HPDE6-E6E7 (cell line): ENCODE measurements around the gene BCL10.
"Not testable (repeated sequence)": the region's sequence is repeated elsewhere in the genome, so short reads cannot be mapped to it uniquely, and the experiment has no call there.

Source experiments
- DNase-seq: peaks from one replicate; pipeline ENCODE4 v3.0.0; 2011; ENCODE audit warnings: missing footprints; ENCODE audit errors: extremely low spot score

BCL10 gene

DNA sequence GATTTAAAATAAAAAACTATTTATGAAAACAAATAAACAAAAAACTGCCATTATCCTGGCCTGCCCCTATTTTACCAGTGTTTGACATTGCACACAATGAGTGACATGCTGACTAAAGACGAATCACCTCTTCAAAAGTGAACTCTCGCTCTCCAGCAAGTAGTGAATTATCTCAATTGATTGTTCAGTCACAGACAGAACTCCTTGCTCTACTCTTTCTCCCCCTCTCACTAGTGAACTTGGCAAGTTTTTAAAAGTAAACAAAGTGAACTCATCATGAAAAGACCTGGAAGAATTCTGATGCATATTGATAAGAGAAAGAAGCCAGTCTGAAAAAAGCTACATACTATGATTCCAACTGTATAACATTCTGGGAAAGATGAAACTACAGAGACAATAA, 12.3 kb downstream of the BCL10 start:
- DNase-seq, result no peak

DNA sequence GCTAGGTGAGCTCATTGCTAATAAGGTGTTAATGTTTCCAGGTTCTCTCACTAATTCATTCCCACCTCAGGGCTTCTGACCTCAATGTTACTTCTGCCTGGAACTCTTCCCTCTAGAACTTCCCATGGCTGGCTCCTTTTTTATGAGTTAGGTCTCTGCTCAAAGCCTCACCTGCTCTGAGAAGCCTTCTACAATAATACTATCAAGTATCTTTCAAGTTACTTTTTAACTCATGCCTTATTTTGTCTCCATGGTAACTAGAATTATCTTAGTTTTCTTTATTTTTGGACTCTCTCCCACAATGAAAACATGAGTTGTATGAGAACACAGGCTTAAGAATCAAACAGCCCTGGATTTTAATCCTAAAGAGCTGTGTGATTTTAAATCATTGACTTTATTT, 13.4 kb downstream of the BCL10 start:
- DNase-seq, result no peak

DNA sequence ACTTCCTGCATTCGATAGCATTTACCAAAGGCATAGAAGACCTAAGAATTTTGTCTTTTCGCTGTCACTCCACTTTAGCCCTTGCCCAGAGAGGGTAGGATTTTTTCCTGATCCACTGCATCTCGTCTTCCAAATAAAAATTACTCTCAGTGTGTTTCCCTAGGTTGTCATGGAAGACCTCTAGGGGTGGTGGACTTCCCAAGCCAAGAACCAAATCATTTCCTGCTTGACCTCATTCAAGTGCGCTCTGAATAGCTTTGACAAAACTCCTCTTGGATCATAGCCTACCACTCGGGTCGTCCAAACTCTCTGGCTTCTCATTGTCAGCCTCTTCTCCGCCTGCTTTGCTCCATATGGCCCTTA, 16.5 kb downstream of the BCL10 start:
- no peak for DNase-seq

DNA sequence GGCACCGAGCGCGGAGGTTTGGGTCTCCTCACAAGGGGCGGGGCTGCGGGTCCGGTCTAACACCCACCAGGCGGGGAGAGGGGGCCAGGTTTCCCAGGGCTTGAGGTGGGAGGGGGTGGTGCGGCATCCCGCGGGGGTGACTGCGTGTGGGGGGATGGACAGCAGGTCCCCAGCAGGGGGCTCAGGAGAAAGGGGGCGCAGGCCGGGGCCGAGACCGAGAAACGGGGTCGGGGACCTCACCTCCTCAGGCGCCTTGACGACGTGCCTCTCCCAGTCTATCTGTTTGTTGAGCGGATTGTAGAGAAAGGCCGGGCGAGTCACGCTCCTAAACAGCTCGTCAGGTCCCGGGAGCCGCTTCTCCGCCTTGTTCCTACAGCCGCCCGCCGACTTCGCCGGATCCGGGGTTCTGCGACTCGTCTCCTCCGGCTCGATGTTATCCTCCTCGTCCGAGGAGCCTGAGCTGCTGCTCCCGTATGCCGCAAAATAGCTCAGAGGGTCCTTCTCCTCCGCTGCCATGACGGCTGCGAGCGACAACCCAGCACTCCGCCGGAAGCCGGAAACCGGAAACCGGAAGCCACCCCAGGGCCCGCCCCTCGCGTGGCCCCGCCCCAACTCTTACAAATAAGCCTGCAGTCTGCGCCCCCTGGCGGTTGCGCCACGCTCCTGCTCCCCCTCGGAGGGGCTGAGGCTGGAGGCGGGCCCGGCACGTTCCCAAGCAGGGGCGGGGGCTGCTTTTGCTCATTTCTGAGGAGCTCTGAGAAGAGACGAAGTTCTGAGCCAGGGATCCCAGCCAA, 17.1 kb downstream of the BCL10 start, which contains the start of gene C1orf52:
TSS of gene C1orf52 (minus strand) at position 545 of the 794 bp plus-strand sequence. CDS start at position 516, 29 bp downstream.
- peak; percentile 78 for DNase-seq

DNA sequence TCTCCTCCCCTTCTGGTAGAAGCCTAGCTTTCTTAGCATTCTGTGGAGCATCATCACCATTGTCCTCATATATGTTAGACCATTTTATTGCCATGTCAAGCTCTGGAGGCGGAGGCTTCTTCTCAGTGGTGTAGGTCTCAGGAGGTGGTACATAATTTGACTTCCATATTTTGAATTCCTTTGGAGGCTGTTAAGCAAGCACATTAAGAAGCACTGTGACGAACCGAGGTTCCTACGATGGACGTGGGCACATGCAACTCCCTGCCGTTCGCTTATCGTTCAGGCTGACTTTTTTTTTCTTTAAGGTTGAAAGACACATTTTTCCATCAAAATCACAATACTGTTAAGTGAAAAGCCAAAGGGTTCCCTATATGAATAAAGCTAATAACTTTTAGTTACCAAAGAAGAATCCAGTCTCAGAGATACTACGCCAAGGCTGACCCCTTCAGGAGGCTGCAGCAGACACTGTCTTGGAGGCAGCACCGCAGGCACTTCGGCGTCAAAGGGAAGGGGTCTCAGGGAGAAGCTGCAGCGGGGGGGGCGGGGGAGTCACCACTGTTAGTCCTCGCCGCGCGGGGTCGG, 17.8 kb downstream of the BCL10 start:
- no peak for DNase-seq

DNA sequence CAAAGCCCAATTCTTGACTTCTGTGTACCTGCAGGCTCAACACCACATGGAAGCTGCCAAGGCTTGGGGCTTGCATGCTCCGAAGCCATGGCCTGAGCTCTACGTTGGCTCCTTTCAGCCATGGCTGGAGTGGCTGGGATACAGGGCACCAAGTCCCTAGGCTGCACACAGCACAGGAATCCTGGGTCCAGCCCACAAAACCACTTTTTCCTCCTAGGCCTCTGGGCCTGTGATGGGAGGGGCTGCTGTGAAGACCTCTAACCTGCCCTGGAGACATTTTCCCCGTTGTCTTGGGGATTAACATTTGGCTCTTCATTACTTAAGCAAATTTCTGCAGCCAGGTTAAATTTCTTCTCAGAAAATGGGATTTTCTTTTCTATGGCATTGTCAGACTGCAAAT, 27.4 kb downstream of the BCL10 start:
- not testable (repeated sequence) for DNase-seq

DNA sequence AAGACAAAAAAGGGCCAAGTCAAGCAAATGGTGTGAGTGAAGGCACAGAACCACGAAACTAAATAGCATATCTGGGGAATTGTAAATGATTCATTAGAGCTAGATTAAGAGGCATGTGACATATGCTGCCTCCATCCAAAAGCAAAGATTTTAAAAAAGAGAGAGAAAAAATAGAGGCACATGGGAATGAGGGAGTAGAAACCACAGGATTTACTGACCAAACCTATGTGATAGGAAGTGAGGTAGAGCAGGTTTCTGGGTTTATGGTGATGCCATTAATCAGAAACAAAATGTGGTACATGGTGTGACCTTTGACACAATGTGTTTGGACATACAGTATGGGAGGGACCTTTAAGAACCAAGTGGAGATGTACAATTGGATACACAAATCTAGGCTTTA, 30.5 kb downstream of the BCL10 start:
- DNase-seq, result no peak

DNA sequence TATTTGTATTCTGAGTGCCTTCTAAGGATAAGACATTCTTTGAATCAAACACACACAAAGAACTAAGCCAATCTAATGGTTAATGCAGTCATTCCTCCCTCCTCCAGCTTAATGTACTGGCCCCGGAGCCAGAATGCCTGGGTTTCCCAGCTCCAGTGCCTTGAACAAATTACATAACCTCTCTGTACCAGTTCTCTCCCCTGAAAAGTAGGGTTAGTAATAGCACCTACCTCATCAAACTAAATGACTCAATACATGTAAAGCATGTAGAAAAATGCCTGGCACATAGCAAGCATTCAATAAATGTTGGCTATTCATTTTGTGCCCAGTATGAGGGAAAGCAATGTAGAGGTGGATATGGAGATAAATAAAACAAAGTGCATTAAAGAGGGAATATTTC, 31.0 kb downstream of the BCL10 start:
- DNase-seq, result no peak

DNA sequence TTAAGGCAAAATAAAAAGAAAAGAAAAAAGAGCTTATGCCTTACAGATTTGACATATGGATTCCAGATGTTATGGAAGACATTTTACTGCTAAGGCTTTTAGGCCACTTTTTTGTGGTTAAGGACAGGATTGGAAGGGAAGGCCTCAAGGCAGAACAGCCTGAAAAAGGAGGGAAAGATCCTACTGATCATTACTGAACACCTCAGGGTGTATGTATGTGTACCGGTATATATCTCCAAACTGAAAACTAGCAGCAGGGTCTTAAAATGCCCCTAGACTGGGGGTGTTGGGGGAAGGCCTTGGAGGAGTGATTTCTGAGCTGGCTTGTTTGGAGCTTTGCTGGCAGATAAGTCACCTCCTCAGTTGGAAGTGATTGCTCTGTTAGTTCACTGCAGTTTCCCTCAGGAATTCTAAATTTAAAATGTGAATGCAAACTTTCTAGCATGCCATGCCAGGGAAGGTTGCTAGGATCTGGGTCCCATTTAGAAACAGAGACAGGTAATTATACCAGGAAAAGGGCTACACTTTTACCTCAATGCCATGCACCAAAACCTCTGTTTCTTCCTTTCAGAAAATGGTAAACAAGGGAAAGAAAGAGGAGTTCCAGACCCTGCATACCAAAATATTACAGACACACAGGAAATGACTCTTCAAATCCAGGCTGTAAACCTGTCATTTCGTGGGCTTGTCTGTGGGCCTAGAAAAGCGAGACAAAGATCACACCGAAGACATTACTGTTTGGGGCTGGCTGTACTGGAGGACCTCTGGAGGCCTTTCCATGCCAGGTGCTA, 32.0 kb downstream of the BCL10 start:
- DNase-seq, result no peak

DNA sequence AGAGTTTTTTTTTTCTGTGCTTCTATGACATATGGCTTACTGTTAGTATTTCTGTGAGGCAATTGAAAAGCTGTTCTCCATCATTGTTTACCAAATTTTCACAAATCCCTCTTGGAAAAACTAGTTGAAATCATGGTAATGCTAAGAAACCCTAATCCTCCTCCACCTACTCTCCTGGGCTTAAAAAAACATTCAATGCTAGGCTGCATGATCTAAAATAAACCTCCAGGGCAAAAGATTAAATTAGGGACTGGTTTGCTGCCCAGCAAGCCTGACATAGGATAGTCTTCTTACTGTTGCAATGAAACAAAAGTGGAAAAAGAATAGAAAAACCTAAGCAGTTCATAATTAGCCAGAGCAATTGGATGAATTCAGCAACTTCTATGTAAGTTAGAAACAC, 33.1 kb downstream of the BCL10 start:
- no peak for DNase-seq

DNA sequence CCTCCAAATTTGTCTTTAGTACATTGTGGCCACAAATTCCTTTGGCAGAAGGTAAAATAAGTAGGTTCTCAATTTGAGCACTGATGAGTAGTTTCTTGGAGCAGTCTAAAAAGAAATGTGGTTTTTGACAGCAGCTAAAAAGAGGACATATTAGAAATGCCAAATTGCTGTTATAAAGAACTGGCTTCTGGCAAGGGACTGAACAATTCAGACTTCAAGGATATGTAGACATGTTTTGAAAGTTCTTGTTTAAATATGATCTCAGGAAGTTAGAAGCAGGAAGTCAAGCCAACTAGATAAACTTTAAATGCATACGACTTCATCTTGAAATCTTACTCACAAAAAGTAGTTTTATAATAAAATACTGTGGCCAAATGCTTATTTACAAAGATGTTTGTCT, 35.8 kb downstream of the BCL10 start:
- no peak for DNase-seq

DNA sequence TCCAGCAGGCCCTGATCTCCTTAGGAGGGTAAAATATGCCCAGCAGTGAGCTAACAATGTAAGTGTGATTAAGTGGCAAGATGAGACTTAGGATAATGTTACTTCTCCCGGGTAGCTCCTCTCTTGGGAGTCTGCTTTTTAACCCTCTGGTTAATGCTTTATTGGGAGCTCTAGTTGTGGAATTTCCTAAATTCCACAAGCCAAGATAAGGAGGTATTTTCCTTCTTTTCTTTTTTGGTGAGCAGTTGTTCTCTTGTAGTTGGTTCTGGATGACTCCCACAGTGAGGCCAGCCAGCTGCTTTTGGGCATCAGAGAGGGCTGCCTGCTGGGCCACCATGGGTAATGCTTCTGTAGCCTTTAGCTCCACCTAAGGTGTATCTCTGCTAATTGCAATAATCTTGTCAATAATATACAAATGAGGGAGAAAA, 36.2 kb downstream of the BCL10 start:
- no peak for DNase-seq

DNA sequence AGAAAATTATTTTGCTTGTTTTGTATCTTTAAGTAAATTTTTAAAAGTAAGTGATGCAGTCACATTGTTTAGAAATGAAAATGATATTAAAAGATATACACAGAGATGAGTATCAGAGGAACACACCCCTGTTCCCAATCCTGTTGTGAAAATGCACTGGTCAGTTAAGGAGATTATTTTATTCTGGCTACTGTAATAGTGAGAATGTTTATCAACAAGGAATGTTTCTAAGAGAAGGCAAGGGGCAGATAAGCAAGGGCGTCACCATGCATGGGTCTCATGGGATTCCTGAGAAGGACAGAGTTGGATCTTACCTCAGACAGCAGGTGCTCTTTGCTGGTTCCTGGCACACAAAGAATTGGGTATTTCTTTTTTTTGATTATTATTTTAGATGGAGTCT, 38.8 kb downstream of the BCL10 start:
- DNase-seq, result no peak

DNA sequence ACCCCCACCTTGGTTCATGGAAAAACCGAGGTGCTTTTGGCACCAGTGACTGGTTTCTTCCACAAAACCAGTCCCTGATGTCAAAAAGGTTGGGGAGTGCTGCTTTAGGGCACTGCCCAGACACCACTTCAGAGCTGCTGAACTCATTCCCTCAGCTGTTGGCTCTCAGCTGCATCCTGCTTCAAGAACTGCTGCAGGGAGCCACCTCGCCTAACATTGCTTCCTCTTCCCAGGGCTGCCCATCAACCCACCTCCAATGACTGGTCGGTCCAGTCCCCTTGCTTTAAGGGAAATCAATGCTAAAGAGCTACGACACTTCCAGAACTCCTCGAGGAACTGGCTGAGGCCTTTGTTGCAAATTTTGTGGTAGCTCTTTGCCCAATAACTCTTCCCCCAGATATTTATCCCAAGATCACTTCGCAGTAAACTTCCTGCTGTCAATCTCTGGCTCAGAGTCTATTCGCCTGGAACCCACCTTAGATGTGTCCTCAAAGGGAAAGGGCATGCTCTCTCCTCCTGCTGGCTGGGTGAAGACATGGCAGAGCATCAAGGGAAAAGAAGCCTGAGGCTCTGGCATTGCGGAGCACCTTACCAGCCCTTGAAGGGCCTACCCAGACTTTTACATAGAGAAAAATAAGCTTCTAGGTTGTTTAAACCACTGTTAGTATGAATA, 46.0 kb downstream of the BCL10 start:
- DNase-seq, result no peak

DNA sequence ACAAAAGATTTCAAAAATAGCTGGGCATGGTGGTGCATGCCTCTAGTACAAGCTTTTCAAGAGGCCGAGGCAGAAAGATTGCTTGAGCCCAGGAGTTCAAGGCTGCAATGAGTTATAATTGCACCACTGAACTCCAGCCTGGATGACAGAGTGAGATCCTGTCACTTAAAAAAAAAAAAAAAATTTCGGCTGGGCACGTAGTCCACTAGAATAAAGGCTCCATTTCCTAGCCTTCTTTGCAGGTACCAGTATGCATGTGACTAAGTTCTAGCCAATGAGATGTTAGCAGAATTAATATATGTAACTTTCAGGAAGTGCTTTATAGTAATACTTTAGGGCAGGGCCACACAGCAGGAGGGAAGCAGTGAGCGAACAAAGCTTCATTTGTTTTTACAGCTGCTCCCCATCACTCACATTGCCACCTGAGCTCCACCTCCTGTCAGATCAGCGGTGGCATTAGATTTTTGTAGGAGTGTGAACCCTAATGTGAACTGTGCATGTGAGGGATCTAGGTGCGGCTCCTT, 46.8 kb downstream of the BCL10 start:
- no peak for DNase-seq

DNA sequence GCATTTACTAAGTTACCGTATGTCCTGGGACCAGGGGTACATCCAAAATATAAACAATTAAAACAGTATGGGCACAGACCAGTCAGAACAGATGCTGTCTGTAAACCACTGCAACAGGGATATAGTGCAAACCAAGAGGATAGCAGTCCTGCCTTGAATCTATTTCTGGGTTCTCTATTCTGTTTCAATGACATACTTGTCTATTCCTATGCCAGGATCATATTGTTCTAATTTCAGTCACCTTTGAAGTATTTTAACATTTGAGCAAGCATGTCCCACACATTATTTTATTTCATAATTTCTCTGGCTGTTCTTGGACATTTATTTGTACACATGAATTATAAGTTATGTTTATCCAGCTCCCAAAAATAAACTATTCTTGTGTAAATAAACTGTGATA, 47.5 kb downstream of the BCL10 start:
- DNase-seq, result no peak

DNA sequence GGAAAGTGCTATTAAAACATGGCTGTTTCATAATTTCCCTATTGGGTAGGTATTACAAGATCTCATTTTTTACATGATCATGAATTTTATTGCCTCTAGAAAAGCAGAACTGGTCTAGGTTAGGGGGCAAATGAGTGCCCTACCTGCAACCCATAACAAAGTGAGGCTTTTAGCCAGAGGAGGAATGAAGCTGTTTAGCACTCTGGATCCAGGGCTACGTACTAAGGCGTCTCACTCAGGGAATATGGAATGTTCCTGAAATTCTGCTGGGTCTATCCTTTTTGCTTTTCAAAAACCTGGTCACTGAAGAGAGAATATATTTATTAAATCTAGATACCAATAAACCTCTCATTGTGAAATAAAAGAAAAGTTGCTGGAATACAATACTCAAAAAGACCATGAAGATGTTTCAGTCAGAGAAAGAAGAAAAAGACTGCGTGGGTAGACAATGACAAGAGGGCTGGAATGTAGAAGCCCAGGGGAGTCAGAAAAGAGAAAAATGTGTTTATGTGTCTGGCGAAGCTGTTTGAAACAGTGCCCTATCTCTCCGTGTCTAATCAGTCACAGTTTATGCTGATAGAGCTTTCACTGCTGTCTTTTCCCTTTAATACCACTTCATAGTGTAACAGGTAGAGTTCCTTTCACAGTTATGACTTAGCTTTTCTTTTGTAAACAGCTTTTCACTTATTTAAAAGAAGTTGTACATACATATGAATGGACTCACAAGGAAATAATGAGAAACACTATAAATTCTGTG, 50.6 kb downstream of the BCL10 start:
- DNase-seq, result no peak

DNA sequence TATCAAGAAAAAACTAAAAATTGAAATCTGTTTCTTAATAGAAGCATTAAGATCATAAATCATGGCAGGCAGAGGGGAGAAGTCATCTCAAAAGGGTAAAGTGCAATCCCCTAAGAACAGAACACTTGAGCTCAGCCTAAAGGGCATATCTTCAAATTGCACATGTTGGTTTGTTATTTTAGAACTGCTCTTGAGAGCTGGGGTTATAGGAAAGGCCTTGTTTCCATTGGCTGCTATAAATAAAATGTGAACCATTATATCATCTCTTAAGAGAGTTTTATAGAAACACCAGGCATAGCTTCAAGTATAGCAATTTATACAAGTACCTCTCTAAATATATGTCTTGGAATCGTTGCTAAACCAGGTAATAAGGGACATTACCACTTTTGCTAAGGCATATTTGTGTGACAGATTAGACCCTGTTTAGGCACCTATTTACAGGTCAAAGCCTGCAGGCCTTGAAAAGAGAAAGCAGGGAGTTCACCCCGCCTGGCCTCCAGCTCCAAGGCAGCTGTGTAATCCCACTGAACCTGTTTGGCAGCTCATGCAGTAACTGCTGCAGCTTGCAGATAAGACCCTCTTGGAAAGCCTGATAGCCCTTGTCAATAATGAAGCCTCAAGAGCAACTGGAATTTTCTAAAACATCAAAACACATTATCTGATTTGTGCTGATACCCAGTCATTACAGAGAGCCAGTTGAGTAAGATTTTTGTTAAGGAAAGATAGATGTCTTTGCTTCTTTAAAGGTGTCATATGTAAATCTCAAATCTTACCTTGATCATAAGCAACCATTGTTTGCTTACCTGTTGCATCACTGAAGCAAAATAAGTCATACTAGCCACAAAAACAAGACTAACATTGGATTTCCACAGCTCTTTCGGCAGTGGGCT, 51.5 kb downstream of the BCL10 start:
- peak; percentile 67 for DNase-seq

DNA sequence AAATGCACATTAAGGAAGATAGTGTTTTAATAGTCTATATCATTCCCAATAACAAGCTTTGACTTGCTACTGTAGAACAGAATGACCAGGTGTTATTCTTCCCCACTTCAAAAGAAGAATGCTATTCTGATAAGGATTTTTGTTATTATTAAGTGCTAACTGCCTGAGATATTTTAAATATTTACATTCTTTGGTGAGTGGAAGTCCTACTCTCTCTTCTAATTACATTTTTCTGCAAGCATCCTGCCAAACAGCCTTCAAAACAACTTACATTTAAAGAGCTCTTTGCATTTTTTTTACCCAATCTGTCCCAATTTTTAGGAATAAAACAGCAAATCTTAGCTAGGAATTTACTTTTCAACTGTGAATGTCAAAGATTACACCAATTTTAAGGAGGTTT, 52.1 kb downstream of the BCL10 start:
- DNase-seq, result no peak

DNA sequence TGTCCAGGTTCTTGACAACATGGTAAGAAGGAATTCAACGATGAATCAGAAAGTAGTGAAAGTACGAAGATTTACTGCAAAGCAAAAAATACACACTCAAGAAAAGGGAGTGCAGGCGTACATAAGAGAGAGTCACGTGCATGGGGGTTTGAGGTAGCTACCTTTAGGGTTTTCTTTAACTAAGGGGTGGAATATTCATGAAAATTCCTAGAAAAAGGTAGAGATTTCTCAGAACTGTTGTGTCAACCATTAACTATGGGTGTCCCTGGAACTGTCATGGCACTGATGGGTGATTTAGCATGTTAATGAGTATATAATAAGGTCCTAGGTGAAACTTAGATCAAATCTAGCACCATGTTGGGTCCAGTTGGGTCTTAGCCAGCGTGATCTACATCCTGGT, 53.1 kb downstream of the BCL10 start:
- DNase-seq, result no peak
